GM18526 (cell line): ENCODE results near the gene RBMS2.
A peak's percentile ranks its signal among the peaks of the same experiment; 100 is the strongest.

Source experiments
- POLR2A ChIP-seq: IDR thresholded peaks from 3 replicates; pipeline ENCODE4 v1.6.1; 2011; ENCODE audit not compliant: insufficient read length; ENCODE audit errors: extremely low read depth

RBMS2 gene

DNA sequence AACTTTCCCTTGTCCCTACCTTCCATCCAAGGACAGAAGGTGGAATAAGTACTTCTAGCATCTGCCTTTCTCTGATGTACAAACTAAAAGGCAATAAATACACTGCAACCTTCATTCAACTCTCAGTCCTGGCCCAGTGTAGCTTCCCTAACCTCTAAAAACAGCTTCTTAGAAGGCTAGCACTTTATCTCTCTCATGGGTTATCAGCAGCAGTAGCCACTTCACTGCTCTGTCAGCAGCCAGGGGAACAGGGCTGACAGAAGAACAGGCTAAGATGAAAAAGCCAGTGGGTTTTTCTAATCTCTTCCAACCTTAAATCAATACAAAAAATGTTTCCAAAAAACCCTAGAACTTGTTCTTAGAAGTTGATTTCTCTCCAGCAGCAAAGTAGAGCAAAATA is 95.3 kb downstream of the RBMS2 start:
- no peak for TF ChIP-seq POLR2A

DNA sequence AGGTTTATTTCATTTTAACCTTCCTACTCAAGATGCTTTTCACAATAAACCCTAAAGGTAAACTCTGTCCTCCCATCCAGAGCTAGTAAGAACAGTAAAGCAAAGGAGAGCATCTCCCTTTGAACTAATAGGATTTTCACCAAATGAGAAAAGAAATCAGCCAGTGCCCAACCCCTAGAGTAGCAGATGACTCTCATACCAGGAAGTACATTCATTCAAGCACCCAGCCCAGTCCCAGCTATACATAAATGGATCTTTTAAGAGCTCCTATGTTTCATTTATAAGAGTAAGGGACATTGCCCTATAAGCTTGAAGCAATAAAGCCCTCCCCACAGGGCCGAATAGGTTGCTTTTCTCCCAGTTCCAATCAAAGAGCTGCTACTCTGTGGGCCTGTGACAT is 100.9 kb downstream of the RBMS2 start:
- TF ChIP-seq POLR2A: no peak

DNA sequence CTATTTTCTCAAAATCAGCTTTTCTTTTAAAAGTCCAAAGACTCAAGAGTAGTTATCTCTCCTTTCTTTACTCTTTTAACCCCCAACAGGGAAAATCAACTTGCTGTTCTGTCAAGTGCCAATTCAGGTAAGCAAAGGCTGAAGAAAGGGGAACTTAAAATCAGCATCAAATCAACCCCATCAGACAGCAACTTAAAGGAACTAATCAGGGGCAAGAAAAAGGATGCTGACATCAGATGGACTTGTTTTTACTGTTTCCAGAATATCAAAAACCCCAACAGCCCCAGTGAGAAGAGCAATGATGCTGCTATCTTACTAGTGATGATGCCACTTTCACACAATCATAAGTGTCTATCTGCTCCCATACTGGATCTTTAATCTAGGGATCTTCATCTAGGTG is 105.1 kb downstream of the RBMS2 start:
- no peak for TF ChIP-seq POLR2A

DNA sequence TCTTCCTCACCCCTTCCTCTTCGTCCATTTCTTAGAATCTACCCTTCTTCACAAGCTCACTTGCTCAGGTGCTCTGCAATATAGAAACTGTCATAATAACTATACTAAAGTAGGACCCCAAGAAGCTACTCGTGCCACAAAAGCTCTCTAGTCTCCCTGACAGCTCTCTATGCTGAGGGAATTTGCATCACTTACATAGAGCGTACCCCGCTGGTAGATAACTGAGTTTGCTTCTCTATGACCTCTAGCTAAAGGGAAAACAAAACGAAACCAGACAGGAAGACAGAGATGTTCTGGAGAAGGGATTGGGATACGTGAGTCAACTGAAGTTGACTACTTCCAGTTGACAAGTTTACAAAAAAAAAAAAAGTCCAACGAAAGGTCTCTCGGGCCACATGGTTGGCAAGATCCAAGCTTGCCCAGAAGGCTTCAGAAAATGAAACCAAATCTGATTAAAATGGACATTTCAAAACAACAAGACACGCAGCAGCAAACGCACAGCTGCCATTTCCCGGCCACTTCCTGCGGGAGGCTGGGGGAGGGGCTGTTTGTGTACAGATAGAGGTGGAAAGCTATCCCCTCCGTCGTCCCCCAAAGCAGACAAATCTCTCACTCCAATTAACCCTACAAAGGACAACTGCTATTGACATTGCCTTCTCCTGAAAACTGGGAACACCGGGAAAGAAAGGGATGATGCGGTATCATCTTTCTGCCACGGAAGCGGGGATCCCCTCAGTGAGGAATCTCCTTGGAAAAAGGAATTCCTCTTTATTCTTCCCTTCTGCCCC is 107.2 kb downstream of the RBMS2 start:
- no peak for TF ChIP-seq POLR2A

DNA sequence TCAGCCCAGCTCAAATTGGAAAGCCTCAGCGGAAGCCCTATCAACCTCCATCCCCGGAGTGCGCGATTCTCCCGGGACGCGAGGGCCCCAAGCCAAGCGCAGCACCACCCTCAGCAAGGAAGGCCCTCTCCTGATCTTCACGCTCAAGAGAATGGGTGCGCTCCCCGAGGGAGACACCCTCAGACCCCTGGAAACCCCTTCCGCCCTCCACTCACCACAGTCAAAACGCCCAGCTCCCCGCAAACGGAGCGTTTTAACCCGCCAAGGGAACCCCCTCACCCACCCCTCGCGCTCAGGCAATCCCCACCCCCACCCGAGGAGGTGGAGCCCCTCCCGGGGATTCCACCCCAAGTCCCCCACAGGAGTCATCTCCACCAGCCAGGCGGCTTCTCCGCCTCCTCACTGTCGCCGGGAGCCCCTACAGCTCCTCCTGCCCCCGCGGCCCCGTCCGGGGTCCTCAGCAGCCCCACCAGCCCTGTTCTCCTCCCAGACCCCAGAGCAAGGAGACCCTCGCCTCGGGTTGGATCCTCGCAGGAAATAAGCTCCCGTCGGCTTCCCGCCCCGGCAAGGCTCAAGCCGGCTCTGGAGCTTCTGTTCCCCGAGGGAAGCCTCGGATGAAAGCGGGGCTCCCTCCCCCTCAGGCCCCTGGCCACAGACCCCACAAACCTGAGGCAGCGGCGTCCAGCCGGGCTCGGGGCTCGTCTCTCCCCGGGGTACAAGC is 108.0 kb downstream of the RBMS2 start:
- TF ChIP-seq POLR2A: no peak

DNA sequence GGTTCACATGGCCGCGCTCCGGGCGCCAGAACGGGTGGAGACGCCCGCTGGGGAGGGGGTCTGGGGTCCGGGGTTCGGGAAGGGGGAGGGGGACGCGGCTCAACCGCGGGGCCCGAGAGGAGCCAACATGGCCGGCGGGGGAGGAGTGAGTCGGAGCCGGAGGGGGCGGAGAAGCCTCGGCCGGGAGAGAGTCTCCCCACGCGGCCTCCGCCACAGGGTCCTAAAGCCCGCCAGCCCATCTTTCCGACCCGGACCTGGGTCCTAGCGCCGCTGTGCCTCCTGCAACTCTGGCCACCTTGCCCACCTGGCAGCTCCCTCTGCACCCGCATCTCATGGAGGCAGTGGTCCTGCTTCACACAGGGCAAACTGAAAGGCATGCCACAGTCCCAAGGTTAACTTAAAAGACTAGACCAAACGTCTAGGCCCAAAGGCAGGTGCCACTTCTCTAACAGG is 108.6 kb downstream of the RBMS2 start, which contains the start of gene BAZ2A:
BAZ2A (minus strand) TSS at position 147 of the 453 bp plus-strand sequence. CDS start 12,796 bp downstream, outside the sequence.
- peak; percentile 26 for TF ChIP-seq POLR2A

DNA sequence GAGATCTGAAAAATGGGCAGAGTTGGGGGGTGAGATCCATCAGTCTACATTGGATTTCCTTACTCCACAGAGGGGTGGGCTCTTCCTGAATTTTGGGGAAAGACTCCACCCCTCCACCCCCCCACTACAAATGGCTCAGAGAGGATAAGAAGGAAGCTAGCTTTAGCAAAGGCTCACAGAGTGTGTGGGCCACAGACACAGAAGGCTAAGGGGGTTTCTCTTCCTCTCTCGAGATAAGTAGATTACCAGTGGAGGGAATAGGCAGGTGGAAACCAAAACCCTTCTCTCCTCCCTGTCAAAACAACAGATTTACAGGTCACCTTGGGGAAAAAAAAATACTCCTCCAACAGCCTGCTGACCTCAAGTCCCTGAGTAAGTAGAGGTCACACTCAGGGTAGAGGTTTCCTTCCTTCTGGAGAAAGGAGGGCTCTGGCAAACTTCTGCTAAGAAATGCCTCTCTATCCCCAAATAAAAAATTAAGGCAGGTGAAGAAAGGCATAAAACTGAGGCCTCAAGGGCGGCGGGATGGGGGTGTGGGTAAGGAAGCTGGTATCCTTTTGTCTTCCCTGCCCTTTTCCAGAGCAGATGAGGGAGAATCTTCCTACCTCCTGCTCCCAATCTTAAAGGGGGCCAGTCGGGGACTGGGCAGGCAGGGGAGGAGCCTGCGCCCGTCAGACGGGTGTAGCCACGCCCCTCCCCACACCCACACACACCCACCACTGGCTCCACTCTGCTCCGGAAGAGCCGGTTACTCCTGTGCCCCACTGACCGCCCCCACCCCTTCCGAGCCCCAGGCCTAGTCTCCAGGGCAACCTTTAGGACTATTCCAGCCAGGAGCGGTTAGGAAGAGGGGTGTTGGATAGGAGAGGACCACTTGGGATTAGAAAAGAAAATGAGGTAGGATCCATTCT is 110.4 kb downstream of the RBMS2 start:
- TF ChIP-seq POLR2A: no peak

DNA sequence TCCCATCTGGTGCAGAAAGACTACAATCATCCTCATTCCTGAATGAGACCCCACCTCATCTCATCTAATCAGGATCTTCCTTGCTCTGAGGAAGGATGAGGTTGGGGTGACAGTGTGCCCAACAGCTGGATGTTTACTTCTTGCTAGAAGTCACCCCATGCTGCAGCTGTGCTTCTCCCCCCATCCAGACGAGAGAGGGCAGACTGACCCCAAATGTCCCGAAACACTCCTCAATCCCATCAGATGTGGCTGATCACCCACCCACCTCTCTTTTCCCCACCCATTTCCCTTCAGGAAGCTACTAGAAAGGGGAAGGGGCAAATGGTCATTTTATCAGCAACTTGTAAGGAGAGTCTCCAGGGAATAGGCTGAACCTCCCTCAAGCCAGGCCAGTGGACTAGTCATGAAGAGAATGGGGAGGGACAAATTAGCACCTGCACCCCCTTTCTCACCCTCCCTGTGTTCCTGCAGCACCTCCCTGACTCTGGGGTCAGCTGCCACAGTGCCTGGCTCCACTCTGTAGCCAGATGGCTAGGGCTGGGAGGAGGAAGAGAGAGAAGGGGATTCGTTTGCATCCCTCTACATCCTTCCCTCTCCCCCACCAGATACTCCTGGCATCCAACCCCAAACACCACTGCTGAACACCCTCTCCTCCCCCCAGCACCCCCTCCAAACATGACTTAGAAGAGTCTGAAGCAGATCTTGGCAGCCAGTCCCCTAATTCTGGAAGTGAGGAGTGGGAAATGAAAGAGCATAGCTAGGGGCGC is 111.3 kb downstream of the RBMS2 start:
- TF ChIP-seq POLR2A: no peak

DNA sequence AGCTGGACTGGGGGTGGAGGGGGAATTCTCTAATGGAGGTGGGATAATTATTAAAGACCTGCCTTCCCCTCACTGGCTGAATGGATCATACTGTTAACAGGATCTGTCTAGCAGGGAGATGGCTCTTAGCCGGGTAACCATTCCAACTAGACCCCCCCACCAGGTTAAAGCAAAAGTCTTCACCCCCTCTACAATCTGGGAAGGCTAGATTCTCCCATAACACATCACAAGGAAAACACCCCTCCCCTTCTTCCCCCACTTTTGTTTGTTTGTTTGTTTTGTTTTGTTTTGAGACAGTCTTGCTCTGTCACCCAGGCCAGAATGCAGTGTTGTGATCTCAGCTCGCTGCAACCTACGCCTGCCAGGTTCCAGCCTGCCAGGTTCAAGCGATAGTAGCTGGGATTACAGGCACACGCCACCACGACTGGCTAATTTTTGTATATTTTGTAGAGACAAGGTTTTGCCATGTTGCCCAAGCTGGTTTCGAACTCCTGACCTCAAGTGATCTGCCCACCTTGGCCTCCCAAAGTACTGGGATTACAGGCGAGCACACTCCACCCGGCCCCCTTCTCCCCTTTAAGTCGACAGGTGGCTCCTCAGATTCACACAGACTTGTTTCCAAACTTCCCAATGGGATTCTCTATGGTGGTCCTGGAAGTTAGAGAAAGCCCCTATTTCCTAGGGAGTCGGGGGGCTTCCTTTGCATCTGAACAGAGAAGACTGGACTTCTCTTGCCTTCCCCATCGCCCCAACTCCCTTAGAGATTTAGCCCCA is 112.0 kb downstream of the RBMS2 start:
- no peak for TF ChIP-seq POLR2A

DNA sequence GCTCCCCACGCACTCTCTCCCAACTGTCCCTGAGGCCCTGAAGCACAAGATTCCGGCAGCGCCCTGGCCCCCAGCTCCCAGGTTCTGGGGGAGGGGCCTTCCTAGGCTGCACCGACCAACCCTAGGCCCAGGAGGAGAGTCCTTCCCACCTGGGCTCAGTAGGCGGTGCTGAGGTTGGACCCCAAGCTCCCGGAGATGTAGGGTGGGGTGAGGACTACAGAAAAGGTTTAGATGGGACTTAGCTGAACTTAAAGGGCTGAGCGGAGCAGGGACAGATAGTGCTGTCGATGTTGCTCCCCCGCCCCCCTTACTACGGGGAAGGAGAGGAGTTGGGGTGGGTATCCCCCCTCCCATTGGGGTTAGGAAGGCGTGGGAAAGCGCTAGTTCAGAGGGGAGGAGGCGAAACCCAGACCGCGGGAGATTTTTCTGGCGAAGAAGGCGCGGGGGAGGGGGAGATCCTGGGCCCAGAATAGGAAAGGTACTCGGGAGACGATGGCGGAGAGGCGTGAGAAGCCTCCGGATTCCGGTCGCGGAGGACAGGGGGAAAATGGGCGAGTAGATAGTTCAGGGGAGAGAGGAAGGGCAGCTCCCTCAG is 112.7 kb downstream of the RBMS2 start:
- no peak for TF ChIP-seq POLR2A

DNA sequence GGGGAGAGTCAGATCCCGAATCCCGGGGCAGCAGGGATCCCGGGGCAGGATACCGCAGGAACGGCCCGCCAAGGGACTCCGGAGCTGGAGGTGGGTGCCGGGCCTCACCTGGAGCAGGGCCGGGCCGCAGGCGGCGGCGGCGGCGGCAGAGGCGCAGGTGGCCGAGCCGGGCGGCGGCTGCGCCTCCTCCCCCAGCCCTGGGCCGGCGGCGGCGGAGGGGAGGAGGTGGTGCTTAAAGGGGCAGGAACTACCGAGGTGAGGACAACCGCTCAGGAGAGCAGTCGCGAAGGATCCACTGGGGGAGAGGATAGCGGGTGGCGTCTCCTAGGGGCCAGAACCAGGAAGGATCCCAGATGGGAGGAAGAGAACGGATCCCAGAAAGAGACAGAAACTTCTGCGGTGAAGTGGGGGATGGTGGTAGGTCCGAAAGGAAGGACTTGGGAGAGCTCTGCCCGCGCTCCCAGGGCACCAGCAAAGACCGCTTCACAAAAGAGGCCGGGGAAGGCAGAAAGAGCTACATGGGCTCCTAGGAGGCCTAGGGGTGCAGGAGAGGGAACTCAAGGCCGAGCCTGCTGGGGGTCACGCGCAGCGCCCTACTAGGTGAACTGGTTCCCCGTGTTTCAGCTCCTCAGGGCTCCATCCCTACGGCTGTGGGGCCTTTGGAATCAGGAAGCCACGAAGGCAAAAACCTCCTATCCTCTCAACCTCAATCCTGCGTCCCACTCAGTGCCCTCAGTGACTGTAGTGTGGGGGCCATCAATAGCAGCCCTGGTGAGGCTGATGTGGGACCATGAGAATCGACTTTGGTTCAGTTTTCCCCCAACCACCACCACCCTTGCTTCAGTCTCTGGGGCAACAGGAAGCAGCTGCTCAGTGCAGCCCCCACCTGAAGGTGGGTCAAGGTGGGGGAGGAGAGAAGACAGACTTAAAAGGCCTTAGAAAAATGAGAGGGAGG is 113.5 kb downstream of the RBMS2 start:
- peak; percentile 48 for TF ChIP-seq POLR2A
